Natural killer cell (primary cell): ENCODE results near the gene KLHL14. TPM values are rescaled to one million over a fixed set of nuclear protein-coding genes. Genes with fewer than 3 reads are reported as not detected.
"Not testable (repeated sequence)": the region's sequence is repeated elsewhere in the genome, so short reads cannot be mapped to it uniquely, and the experiment has no call there.

ENCODE experiments used
- ATAC-seq, 3 donors: fragments of 150-1000 bp in 2 of 3; fragments of 200-7000 bp in 1 of 3; cut with Tn5 transposase; 1 replicate in 1 of 3; 2 replicates in 2 of 3; pipeline ENCODE4 v1.10.0; 2021; ENCODE audit warnings: mild to moderate bottlenecking in 2 of 3, moderate library complexity in 2 of 3
- DNase-seq, 2 donors: peaks; one replicate each; pipeline versions ENCODE4 v3.0.0 to v3.0.0-alpha.2; 2013 to 2021; ENCODE audit warnings: mixed read lengths in 1 of 2
- H3K27ac ChIP-seq: one replicate; pipeline ENCODE4 v1.5.1; 2013; ENCODE audit warnings: mild to moderate bottlenecking, low read length
- H3K27me3 ChIP-seq: one replicate; pipeline ENCODE4 v1.6.1; 2013; ENCODE audit warnings: low read length; ENCODE audit not compliant: control insufficient read depth, insufficient read depth
- H3K36me3 ChIP-seq: one replicate; pipeline ENCODE4 v1.6.1; 2013; ENCODE audit warnings: low read length; ENCODE audit not compliant: control insufficient read depth, insufficient read depth
- H3K4me1 ChIP-seq: one replicate; pipeline ENCODE4 v1.6.1; 2013; ENCODE audit warnings: low read length; ENCODE audit not compliant: control insufficient read depth, insufficient read depth
- H3K4me3 ChIP-seq: one replicate; pipeline ENCODE4 v1.5.1; 2013; ENCODE audit warnings: low read length
- H3K9me3 ChIP-seq: one replicate; pipeline ENCODE4 v1.6.1; 2013; ENCODE audit warnings: low read length; ENCODE audit not compliant: control insufficient read depth, insufficient read depth
- H3K27ac Mint-ChIP-seq, 2 donors: one replicate each; pipeline ENCODE4 v1.8.0; 2022; ENCODE audit warnings: mild to moderate bottlenecking in 2 of 2, mixed read lengths in 2 of 2, moderate library complexity in 1 of 2
- H3K27me3 Mint-ChIP-seq, 2 donors: one replicate each; pipeline ENCODE4 v1.8.0; 2022; ENCODE audit warnings: low read depth in 2 of 2, mixed read lengths in 2 of 2
- H3K36me3 Mint-ChIP-seq: one replicate; pipeline ENCODE4 v1.8.0; 2022; ENCODE audit warnings: mixed read lengths
- H3K4me1 Mint-ChIP-seq, 2 donors: one replicate each; pipeline ENCODE4 v1.8.0; 2022; ENCODE audit warnings: mixed read lengths in 2 of 2
- H3K4me3 Mint-ChIP-seq: one replicate; pipeline ENCODE4 v1.8.0; 2022; ENCODE audit warnings: mild to moderate bottlenecking, moderate library complexity, mixed read lengths
- H3K9me3 Mint-ChIP-seq, 2 donors: one replicate each; pipeline ENCODE4 v1.8.0; 2022; ENCODE audit warnings: mixed read lengths in 2 of 2
- WGBS: methylation state at CpG from one replicate; pipeline ENCODE4 v1.1.7; 2013; ENCODE audit warnings: missing lambda C conversion rate; ENCODE audit not compliant: insufficient coverage; 5-methylcytosine and 5-hydroxymethylcytosine counted together
- intact Hi-C: fragments of 100-400 bp; cut with micrococcal nuclease; formaldehyde crosslinking; loops from one replicate; pipeline ENCODE4 v1.14.2; 2022
- total RNA-seq, 4 donors: library from RNA; stranded (reverse); fragments of 120-200 nt in 1 of 4; gene quantifications; one replicate each; pipeline versions ENCODE4 v1.2.3 to v1.2.4, GENCODE V29; 2013 to 2022
- TF ChIP-seq, protein P1 (sequence below): fragments of 200-600 bp; IDR thresholded peaks from one replicate; pipeline ENCODE4 v1.8.0; 2022; ENCODE audit warnings: antibody characterized with exemption

The KLHL14 gene
- total RNA-seq, 3 donors from 2014 or later (not counting 1 experiment from before 2014, with no cell fraction given) = 0.26 to 0.28 TPM; not detected in 1

- no peaks in the 10 kb centered on the region for H3K27me3 ChIP-seq
- Mint-ChIP-seq H3K4me1 (no peaks in the 10 kb centered on the region), H3K9me3 (peaks cover 4 to 7% of the 10 kb centered on the region in 2 donors), H3K27me3 (peaks cover 0 to 3% of the 10 kb centered on the region in 2 donors), H3K36me3 (no peaks in the 10 kb centered on the region), H3K4me3 (no peak overlapping the region), H3K27ac (no peak overlapping the region)
- H3K4me1 ChIP-seq = no peaks in the 10 kb centered on the region
- H3K27ac ChIP-seq = no peak overlapping the region
- H3K36me3 ChIP-seq = no peaks in the 10 kb centered on the region
- no peak overlapping the region for H3K4me3 ChIP-seq
- H3K9me3 ChIP-seq = no peaks in the 10 kb centered on the region
- ATAC-seq = no peak
- intact Hi-C loops = no loop called here
- TF ChIP-seq, protein P1, sequence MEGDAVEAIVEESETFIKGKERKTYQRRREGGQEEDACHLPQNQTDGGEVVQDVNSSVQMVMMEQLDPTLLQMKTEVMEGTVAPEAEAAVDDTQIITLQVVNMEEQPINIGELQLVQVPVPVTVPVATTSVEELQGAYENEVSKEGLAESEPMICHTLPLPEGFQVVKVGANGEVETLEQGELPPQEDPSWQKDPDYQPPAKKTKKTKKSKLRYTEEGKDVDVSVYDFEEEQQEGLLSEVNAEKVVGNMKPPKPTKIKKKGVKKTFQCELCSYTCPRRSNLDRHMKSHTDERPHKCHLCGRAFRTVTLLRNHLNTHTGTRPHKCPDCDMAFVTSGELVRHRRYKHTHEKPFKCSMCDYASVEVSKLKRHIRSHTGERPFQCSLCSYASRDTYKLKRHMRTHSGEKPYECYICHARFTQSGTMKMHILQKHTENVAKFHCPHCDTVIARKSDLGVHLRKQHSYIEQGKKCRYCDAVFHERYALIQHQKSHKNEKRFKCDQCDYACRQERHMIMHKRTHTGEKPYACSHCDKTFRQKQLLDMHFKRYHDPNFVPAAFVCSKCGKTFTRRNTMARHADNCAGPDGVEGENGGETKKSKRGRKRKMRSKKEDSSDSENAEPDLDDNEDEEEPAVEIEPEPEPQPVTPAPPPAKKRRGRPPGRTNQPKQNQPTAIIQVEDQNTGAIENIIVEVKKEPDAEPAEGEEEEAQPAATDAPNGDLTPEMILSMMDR = no peak
- WGBS = 73% methylated on average over 2 of the region's 2 CpGs
- DNase-seq = no peak
These were observed 111.1 kb downstream of the KLHL14 start for GRCh38 chr18:32661486-32662299.

GRCh38 chr18:32654507-32654906, 118.3 kb downstream of the KLHL14 start:
- ATAC-seq, intact Hi-C loops, H3K4me3 Mint-ChIP-seq: not testable (repeated sequence)

GRCh38 chr18:32637659-32638058, 135.2 kb downstream of the KLHL14 start:
- H3K9me3 Mint-ChIP-seq, H3K27ac Mint-ChIP-seq, intact Hi-C loops, H3K9me3 ChIP-seq, DNase-seq, H3K27ac ChIP-seq, H3K36me3 ChIP-seq, H3K4me3 Mint-ChIP-seq, H3K36me3 Mint-ChIP-seq, H3K4me1 Mint-ChIP-seq, ATAC-seq, H3K27me3 Mint-ChIP-seq, H3K4me3 ChIP-seq, H3K4me1 ChIP-seq, H3K27me3 ChIP-seq: not testable (repeated sequence)
- WGBS = 80% methylated on average over 1 of the region's 1 CpG

More at GRCh38 chr18:32654507-32654906, 118.3 kb downstream of the KLHL14 start:
- not testable (repeated sequence) for H3K27me3 ChIP-seq, H3K9me3 Mint-ChIP-seq, H3K27ac ChIP-seq, H3K4me1 Mint-ChIP-seq, H3K4me3 ChIP-seq, H3K9me3 ChIP-seq, H3K4me1 ChIP-seq, H3K36me3 ChIP-seq, H3K36me3 Mint-ChIP-seq, DNase-seq, H3K27ac Mint-ChIP-seq, H3K27me3 Mint-ChIP-seq
- WGBS = 88% methylated on average over 2 of the region's 3 CpGs

- TF ChIP-seq, protein P1 = no peak
- Histone ChIP-seq H3K36me3 (no peaks in the 10 kb centered on the region), H3K4me1 (no peaks in the 10 kb centered on the region), H3K27ac (no peak overlapping the region), H3K4me3 (no peak overlapping the region), H3K27me3 (no peaks in the 10 kb centered on the region), H3K9me3 (no peaks in the 10 kb centered on the region)
- intact Hi-C loops = no loop called here
- H3K9me3 Mint-ChIP-seq = peaks cover 0 to 2% of the 10 kb centered on the region in 2 donors
- H3K4me1 Mint-ChIP-seq = no peaks in the 10 kb centered on the region
- WGBS = 90% methylated on average over 2 of the region's 2 CpGs
- H3K4me3 Mint-ChIP-seq = no peak overlapping the region
- H3K27me3 Mint-ChIP-seq = no peaks in the 10 kb centered on the region
- H3K27ac Mint-ChIP-seq = no peak overlapping the region
- H3K36me3 Mint-ChIP-seq = no peaks in the 10 kb centered on the region
- DNase-seq (no peak), ATAC-seq (no peak)
These were observed 135.6 kb downstream of the KLHL14 start for GRCh38 chr18:32637226-32637625.
